Neural cell (in vitro differentiated cells): Measurements from ENCODE around the gene OTUD7B. TPM values are rescaled to one million over a fixed set of nuclear protein-coding genes. Genes with fewer than 3 reads are reported as not detected.
A peak's percentile ranks its signal among the peaks of the same experiment; 100 is the strongest.
"Not testable (repeated sequence)": the region's sequence is repeated elsewhere in the genome, so short reads cannot be mapped to it uniquely, and the experiment has no call there.

ENCODE experiments used
- H2AFZ ChIP-seq: fragments of 200-600, 300-800 bp; sonication (generic), shearing (Covaris generic); 2 replicates; pipeline ENCODE4 v1.6.0; 2014; ENCODE audit warnings: low read depth, mild to moderate bottlenecking, antibody characterized with exemption, low read length, moderate library complexity
- H3F3A ChIP-seq: fragments of 200-600 bp; shearing (Covaris generic); 2 replicates; pipeline ENCODE4 v1.6.1; 2016; ENCODE audit warnings: mild to moderate bottlenecking, moderate library complexity, mixed read lengths, antibody characterized with exemption, low read length; ENCODE audit not compliant: insufficient read depth, poor library complexity, severe bottlenecking
- H3K27ac ChIP-seq: fragments of 200-600, 300-800 bp; sonication (generic), shearing (Covaris generic); 2 replicates; pipeline ENCODE4 v1.5.1; 2014; ENCODE audit warnings: mild to moderate bottlenecking, low read length, moderate library complexity
- H3K27me3 ChIP-seq: fragments of 300-800, 200-600 bp; sonication (generic), shearing (Covaris generic); 2 replicates; pipeline ENCODE4 v1.6.0; 2014; ENCODE audit warnings: mild to moderate bottlenecking, low read depth, low read length, moderate library complexity; ENCODE audit not compliant: insufficient read depth
- H3K36me3 ChIP-seq: fragments of 300-800, 200-600 bp; sonication (generic), shearing (Covaris generic); 2 replicates; pipeline ENCODE4 v1.5.1; 2014; ENCODE audit warnings: mild to moderate bottlenecking, antibody characterized with exemption, low read length, moderate library complexity; ENCODE audit not compliant: insufficient read depth
- H3K4me2 ChIP-seq: fragments of 300-800, 200-600 bp; sonication (generic), shearing (Covaris generic); 2 replicates; pipeline ENCODE4 v1.6.0; 2014; ENCODE audit warnings: mild to moderate bottlenecking, low read length
- H3K4me3 ChIP-seq: fragments of 300-800, 200-600 bp; sonication (generic), shearing (Covaris generic); 2 replicates; pipeline ENCODE4 v1.5.1; 2014; ENCODE audit warnings: mild to moderate bottlenecking, low read length, moderate library complexity
- H3K79me2 ChIP-seq: fragments of 200-600 bp; shearing (Covaris generic); replicated peaks from 2 replicates; pipeline ENCODE4 v1.6.0; 2014; ENCODE audit warnings: mild to moderate bottlenecking, low read length, moderate library complexity; ENCODE audit not compliant: insufficient read depth
- H3K9ac ChIP-seq: fragments of 300-800, 200-600 bp; sonication (generic), shearing (Covaris generic); 2 replicates; pipeline ENCODE4 v1.6.1; 2016; ENCODE audit warnings: mild to moderate bottlenecking, low read length, mixed read lengths
- H3K9me2 ChIP-seq: fragments of 200-600 bp; shearing (Covaris generic); 2 replicates; pipeline ENCODE4 v1.6.1; 2016; ENCODE audit warnings: mild to moderate bottlenecking, low read length, mixed read lengths; ENCODE audit not compliant: insufficient read depth
- H3K9me3 ChIP-seq: fragments of 200-600, 300-800 bp; sonication (generic), shearing (Covaris generic); 2 replicates; pipeline ENCODE4 v1.6.1; 2016; ENCODE audit warnings: mild to moderate bottlenecking, mixed run types, low read length, moderate library complexity, mixed read lengths
- H4K20me1 ChIP-seq: fragments of 200-600 bp; shearing (Covaris generic); 2 replicates; pipeline ENCODE4 v1.6.1; 2016; ENCODE audit warnings: mild to moderate bottlenecking, mixed run types; ENCODE audit not compliant: insufficient read depth
- EP300 ChIP-seq: fragments of 450-650 bp; conservative IDR thresholded peaks from 2 replicates; pipeline ENCODE4 v1.6.1; 2014; ENCODE audit warnings: antibody characterized with exemption, mild to moderate bottlenecking, moderate library complexity; ENCODE audit not compliant: poor library complexity, severe bottlenecking
- EZH2 ChIP-seq: fragments of 200-600, 300-800 bp; shearing (Covaris generic), sonication (generic); IDR thresholded peaks from 2 replicates; pipeline ENCODE4 v1.6.1; 2014; ENCODE audit warnings: antibody characterized with exemption, low read length, borderline replicate concordance, mild to moderate bottlenecking; ENCODE audit not compliant: insufficient read depth, poor library complexity, severe bottlenecking
- MXI1 ChIP-seq: fragments of 450-650 bp; conservative IDR thresholded peaks from 2 replicates; pipeline ENCODE4 v1.6.1; 2014; ENCODE audit warnings: antibody characterized with exemption, mild to moderate bottlenecking; ENCODE audit not compliant: poor library complexity, severe bottlenecking
- POLR2AphosphoS5 ChIP-seq: IDR thresholded peaks from 2 replicates; pipeline ENCODE4 v1.6.1; 2012
- RAD21 ChIP-seq: fragments of 450-650 bp; conservative IDR thresholded peaks from 2 replicates; pipeline ENCODE4 v1.6.1; 2014; ENCODE audit warnings: antibody characterized with exemption, mild to moderate bottlenecking, moderate library complexity
- SMC3 ChIP-seq: fragments of 450-650 bp; conservative IDR thresholded peaks from 2 replicates; pipeline ENCODE4 v1.6.1; 2014; ENCODE audit warnings: antibody characterized with exemption, mild to moderate bottlenecking, moderate library complexity; ENCODE audit not compliant: poor library complexity
- TAF1 ChIP-seq: IDR thresholded peaks from 2 replicates; pipeline ENCODE4 v1.6.1; 2012; ENCODE audit warnings: low read depth
- polyA plus RNA-seq: library from polyadenylated mRNA; depleted of rRNA; stranded (reverse); fragments of >200 nt; gene quantifications from 2 replicates; pipeline ENCODE4 v1.2.3, GENCODE V29; 2014
- TF ChIP-seq, protein P1 (sequence below): fragments of 450-650 bp; IDR thresholded peaks from 2 replicates; pipeline ENCODE4 v1.5.1; 2014; ENCODE audit warnings: antibody characterized with exemption, mild to moderate bottlenecking, moderate library complexity; ENCODE audit not compliant: poor library complexity, severe bottlenecking
- TF ChIP-seq, protein P2 (sequence below): IDR thresholded peaks from 2 replicates; pipeline ENCODE4 v1.6.1; 2012; ENCODE audit warnings: borderline replicate concordance

The OTUD7B gene
- polyA plus RNA-seq, 1 donor from 2014 or later, result 2.1 TPM

DNA sequence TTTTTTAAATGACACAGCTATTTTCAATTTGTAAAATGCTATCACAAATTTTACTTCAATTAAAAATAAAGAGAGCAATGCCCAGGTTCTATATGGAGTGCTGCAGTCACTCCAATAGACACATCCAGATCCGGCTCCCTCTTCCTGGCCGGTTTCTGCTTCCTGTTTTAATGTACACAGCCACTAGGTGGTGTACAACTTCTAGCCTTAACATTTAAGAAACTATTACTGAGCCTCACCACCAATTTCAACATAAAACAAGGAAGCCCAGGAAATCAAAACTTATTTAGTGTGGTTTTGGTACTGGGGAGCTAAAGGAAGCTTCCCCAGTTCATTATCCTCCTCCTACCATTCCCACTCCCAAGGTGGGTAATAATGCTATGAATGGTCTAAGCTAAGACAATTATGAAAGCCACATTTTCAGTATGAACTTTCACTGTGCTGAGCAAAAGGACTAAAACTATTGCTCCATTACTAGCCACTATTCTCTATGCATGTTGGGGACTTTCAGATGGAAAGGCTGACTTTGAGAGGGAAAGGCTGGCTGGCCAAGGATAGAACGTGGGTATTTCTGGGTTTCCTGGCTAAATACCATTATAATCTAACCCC lies 48.4 kb downstream of the OTUD7B start:
- no peak overlapping the region for H3K4me3 ChIP-seq
- no peaks in the 10 kb centered on the region for H3K9me3 ChIP-seq
- H3K36me3 ChIP-seq, result no peaks in the 10 kb centered on the region
- no peaks in the 10 kb centered on the region for H3K27me3 ChIP-seq
- no peaks in the 10 kb centered on the region for H3K79me2 ChIP-seq
- H4K20me1 ChIP-seq, result no peaks in the 10 kb centered on the region
- no peak overlapping the region for H3K4me2 ChIP-seq
- TF ChIP-seq, protein P1, sequence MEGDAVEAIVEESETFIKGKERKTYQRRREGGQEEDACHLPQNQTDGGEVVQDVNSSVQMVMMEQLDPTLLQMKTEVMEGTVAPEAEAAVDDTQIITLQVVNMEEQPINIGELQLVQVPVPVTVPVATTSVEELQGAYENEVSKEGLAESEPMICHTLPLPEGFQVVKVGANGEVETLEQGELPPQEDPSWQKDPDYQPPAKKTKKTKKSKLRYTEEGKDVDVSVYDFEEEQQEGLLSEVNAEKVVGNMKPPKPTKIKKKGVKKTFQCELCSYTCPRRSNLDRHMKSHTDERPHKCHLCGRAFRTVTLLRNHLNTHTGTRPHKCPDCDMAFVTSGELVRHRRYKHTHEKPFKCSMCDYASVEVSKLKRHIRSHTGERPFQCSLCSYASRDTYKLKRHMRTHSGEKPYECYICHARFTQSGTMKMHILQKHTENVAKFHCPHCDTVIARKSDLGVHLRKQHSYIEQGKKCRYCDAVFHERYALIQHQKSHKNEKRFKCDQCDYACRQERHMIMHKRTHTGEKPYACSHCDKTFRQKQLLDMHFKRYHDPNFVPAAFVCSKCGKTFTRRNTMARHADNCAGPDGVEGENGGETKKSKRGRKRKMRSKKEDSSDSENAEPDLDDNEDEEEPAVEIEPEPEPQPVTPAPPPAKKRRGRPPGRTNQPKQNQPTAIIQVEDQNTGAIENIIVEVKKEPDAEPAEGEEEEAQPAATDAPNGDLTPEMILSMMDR, result peak; percentile 85
- TF ChIP-seq SMC3, result peak; percentile 88
- peak; percentile 83 for TF ChIP-seq RAD21
- TF ChIP-seq TAF1, result no peak
- no peak for TF ChIP-seq POLR2AphosphoS5
- TF ChIP-seq MXI1, result no peak
- TF ChIP-seq EP300, result no peak
- TF ChIP-seq, protein P2, sequence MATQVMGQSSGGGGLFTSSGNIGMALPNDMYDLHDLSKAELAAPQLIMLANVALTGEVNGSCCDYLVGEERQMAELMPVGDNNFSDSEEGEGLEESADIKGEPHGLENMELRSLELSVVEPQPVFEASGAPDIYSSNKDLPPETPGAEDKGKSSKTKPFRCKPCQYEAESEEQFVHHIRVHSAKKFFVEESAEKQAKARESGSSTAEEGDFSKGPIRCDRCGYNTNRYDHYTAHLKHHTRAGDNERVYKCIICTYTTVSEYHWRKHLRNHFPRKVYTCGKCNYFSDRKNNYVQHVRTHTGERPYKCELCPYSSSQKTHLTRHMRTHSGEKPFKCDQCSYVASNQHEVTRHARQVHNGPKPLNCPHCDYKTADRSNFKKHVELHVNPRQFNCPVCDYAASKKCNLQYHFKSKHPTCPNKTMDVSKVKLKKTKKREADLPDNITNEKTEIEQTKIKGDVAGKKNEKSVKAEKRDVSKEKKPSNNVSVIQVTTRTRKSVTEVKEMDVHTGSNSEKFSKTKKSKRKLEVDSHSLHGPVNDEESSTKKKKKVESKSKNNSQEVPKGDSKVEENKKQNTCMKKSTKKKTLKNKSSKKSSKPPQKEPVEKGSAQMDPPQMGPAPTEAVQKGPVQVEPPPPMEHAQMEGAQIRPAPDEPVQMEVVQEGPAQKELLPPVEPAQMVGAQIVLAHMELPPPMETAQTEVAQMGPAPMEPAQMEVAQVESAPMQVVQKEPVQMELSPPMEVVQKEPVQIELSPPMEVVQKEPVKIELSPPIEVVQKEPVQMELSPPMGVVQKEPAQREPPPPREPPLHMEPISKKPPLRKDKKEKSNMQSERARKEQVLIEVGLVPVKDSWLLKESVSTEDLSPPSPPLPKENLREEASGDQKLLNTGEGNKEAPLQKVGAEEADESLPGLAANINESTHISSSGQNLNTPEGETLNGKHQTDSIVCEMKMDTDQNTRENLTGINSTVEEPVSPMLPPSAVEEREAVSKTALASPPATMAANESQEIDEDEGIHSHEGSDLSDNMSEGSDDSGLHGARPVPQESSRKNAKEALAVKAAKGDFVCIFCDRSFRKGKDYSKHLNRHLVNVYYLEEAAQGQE, result no peak
- TF ChIP-seq EZH2, result no peak
- H3K9ac ChIP-seq, result no peak overlapping the region
- no peaks in the 10 kb centered on the region for H3F3A ChIP-seq
- H2AFZ ChIP-seq, result no peak overlapping the region
- no peaks in the 10 kb centered on the region for H3K9me2 ChIP-seq
- no peak overlapping the region for H3K27ac ChIP-seq

GRCh38 chr1:149957548-149957947 lies 53.0 kb downstream of the OTUD7B start:
- not testable (repeated sequence) for H2AFZ ChIP-seq, H3K9me3 ChIP-seq, H3K27ac ChIP-seq, H3K9ac ChIP-seq, H4K20me1 ChIP-seq, H3K79me2 ChIP-seq, H3K36me3 ChIP-seq, H3K9me2 ChIP-seq, H3K27me3 ChIP-seq, H3K4me2 ChIP-seq, H3K4me3 ChIP-seq, H3F3A ChIP-seq

GRCh38 chr1:149949911-149950310 lies 60.6 kb downstream of the OTUD7B start:
- Histone ChIP-seq H3K9ac (no peak overlapping the region), H3K4me2 (no peak overlapping the region), H4K20me1 (no peaks in the 10 kb centered on the region), H3K9me2 (no peaks in the 10 kb centered on the region), H3K9me3 (no peaks in the 10 kb centered on the region), H3K36me3 (no peaks in the 10 kb centered on the region), H3K4me3 (no peak overlapping the region), H3K79me2 (no peaks in the 10 kb centered on the region), H3K27ac (no peak overlapping the region), H3F3A (no peaks in the 10 kb centered on the region), H2AFZ (no peak overlapping the region), H3K27me3 (no peaks in the 10 kb centered on the region)
- TF ChIP-seq, protein P1, result no peak
- TF ChIP-seq POLR2AphosphoS5, result no peak
- no peak for TF ChIP-seq SMC3
- TF ChIP-seq MXI1, result no peak
- no peak for TF ChIP-seq TAF1
- TF ChIP-seq EP300, result no peak
